SU-DHL-6 (cell line): ENCODE results near the gene BMP10.

Experiments used
- H2AFZ ChIP-seq: fragments of 200-600 bp; sonication (generic); 2 replicates; pipeline ENCODE4 v1.6.1; 2014; ENCODE audit warnings: low read depth, mild to moderate bottlenecking, moderate library complexity, mixed read lengths, antibody characterized with exemption, low read length; ENCODE audit not compliant: severe bottlenecking
- H3F3A ChIP-seq: fragments of 200-600 bp; shearing (Covaris generic); 2 replicates; pipeline ENCODE4 v1.6.0; 2016; ENCODE audit warnings: antibody characterized with exemption, mild to moderate bottlenecking; ENCODE audit not compliant: insufficient read depth
- H3K27ac ChIP-seq: fragments of 200-600 bp; sonication (generic); 2 replicates; pipeline ENCODE4 v1.5.1; 2016; ENCODE audit warnings: low read depth, mild to moderate bottlenecking, low read length, moderate library complexity, mixed read lengths
- H3K27me3 ChIP-seq: fragments of 200-600 bp; sonication (generic), shearing (Covaris generic); 2 replicates; pipeline ENCODE4 v1.6.0; 2014; ENCODE audit warnings: mild to moderate bottlenecking, low read length
- H3K36me3 ChIP-seq: fragments of 200-600 bp; sonication (generic); 2 replicates; pipeline ENCODE4 v1.6.1; 2014; ENCODE audit warnings: mild to moderate bottlenecking, low read length, mixed read lengths
- H3K4me2 ChIP-seq: fragments of 300-600, 200-600 bp; shearing (Covaris generic), sonication (generic); 2 replicates; pipeline ENCODE4 v1.6.0; 2014; ENCODE audit warnings: low read length, low read depth, mild to moderate bottlenecking; ENCODE audit not compliant: poor library complexity, severe bottlenecking
- H3K4me3 ChIP-seq: fragments of 200-600 bp; sonication (generic); 2 replicates; pipeline ENCODE4 v1.5.1; 2014; ENCODE audit warnings: antibody characterized with exemption, low read length, mild to moderate bottlenecking, mixed read lengths; ENCODE audit not compliant: insufficient read depth, poor library complexity, severe bottlenecking
- H3K79me2 ChIP-seq: fragments of 200-600 bp; sonication (generic); 2 replicates; pipeline ENCODE4 v1.6.1; 2014; ENCODE audit warnings: mild to moderate bottlenecking, low read length, moderate library complexity; ENCODE audit not compliant: insufficient read depth
- H3K9ac ChIP-seq: fragments of 200-600 bp; sonication (generic); 2 replicates; pipeline ENCODE4 v1.7.0; 2014; ENCODE audit warnings: mild to moderate bottlenecking, low read length
- H3K9me2 ChIP-seq: fragments of 200-600 bp; sonication (generic); replicated peaks from 2 replicates; pipeline ENCODE4 v1.6.1; 2014; ENCODE audit warnings: low read length; ENCODE audit not compliant: insufficient read depth
- H3K9me3 ChIP-seq: fragments of 200-600 bp; sonication (generic); 2 replicates; pipeline ENCODE4 v1.6.1; 2014; ENCODE audit warnings: low read length, mixed read lengths; ENCODE audit not compliant: insufficient read depth
- H4K20me1 ChIP-seq: fragments of 200-600 bp; sonication (generic); 2 replicates; pipeline ENCODE4 v1.6.1; 2014; ENCODE audit warnings: low read depth, mild to moderate bottlenecking, antibody characterized with exemption, low read length, moderate library complexity, mixed read lengths
- EZH2phosphoT487 ChIP-seq: fragments of 200-600 bp; sonication (generic), shearing (Covaris generic); conservative IDR thresholded peaks from 2 replicates; pipeline ENCODE4 v1.6.1; 2018; ENCODE audit warnings: mild to moderate bottlenecking, antibody characterized with exemption, low read length, moderate library complexity, mixed read lengths
- TF ChIP-seq, protein P1 (sequence below): fragments of 200-600 bp; sonication (generic); IDR thresholded peaks from one replicate; pipeline ENCODE4 v1.5.1; 2017; ENCODE audit warnings: antibody characterized with exemption, mild to moderate bottlenecking, low read length, moderate library complexity; ENCODE audit not compliant: insufficient read depth, poor library complexity, severe bottlenecking

BMP10 gene

DNA sequence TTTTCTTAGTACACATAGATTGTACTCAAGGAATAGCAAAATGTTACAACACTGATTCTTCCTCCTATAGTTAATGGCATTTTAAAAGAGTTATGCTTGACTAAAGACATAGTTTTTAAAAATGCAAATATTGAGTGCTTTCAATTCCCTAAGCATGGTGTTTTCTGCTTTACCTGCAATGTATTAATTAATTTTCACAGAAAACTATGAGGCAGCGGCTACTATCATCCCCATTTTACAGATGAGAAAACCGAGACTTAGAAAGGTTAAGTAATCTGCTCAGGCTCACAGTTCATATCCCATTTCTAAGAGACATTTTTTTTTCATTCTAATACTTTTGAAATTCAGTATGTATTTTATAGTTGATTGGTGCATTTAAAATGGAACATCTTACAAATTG, 38.0 kb downstream of the BMP10 start:
- Histone ChIP-seq H3K9ac (no peak overlapping the region), H3K4me2 (no peak overlapping the region), H3K4me3 (no peak overlapping the region), H2AFZ (no peak overlapping the region), H3K79me2 (no peaks in the 10 kb centered on the region), H3K9me3 (no peaks in the 10 kb centered on the region), H4K20me1 (no peaks in the 10 kb centered on the region), H3K27me3 (no peaks in the 10 kb centered on the region), H3K27ac (no peak overlapping the region), H3K9me2 (no peaks in the 10 kb centered on the region), H3K36me3 (no peaks in the 10 kb centered on the region), H3F3A (peaks cover 3% of the 10 kb centered on the region; the same call in 1 of the 2 replicates)
- TF ChIP-seq, protein P1, sequence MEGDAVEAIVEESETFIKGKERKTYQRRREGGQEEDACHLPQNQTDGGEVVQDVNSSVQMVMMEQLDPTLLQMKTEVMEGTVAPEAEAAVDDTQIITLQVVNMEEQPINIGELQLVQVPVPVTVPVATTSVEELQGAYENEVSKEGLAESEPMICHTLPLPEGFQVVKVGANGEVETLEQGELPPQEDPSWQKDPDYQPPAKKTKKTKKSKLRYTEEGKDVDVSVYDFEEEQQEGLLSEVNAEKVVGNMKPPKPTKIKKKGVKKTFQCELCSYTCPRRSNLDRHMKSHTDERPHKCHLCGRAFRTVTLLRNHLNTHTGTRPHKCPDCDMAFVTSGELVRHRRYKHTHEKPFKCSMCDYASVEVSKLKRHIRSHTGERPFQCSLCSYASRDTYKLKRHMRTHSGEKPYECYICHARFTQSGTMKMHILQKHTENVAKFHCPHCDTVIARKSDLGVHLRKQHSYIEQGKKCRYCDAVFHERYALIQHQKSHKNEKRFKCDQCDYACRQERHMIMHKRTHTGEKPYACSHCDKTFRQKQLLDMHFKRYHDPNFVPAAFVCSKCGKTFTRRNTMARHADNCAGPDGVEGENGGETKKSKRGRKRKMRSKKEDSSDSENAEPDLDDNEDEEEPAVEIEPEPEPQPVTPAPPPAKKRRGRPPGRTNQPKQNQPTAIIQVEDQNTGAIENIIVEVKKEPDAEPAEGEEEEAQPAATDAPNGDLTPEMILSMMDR, result no peak
- no peak for TF ChIP-seq EZH2phosphoT487

DNA sequence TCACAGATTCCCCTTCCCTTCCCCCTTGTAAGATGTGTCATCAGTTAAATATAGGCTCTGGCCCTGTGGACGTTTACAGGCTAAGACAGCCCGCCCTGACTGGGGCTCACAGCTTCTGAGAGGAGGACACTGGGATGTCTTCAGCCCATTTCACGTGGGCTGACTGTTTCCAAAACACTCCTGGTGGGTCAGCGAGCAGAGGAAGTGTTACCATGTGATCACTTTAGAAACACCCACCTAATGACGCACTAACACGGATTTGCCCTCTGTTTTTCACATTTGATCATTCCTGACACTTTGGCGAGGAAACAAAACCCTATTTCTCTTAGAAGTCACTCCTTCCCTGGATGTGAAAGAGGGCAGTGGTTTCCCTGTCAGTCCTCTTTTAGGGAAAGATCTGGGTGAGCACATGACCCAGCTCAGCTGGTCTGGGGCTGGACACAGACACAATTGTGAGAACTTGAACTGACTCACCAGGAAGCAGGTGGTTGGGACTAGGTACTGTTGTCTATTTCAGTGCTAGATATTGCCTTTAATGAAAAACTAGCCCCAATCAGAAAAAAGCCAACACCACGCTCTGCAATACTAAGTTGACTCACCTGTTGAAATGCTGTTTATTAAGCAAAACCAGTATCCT, 38.8 kb downstream of the BMP10 start:
- no peak for TF ChIP-seq EZH2phosphoT487
- TF ChIP-seq, protein P1, result no peak
- Histone ChIP-seq H3K27me3 (no peaks in the 10 kb centered on the region), H4K20me1 (no peaks in the 10 kb centered on the region), H3K9me2 (no peaks in the 10 kb centered on the region), H3K79me2 (no peaks in the 10 kb centered on the region), H3F3A (no peaks in the 10 kb centered on the region; the same call in none of the 2 replicates), H3K9me3 (no peaks in the 10 kb centered on the region), H3K27ac (no peak overlapping the region), H3K4me3 (no peak overlapping the region), H3K9ac (no peak overlapping the region), H3K4me2 (no peak overlapping the region), H2AFZ (peak overlapping the region; percentile 60), H3K36me3 (no peaks in the 10 kb centered on the region)

DNA sequence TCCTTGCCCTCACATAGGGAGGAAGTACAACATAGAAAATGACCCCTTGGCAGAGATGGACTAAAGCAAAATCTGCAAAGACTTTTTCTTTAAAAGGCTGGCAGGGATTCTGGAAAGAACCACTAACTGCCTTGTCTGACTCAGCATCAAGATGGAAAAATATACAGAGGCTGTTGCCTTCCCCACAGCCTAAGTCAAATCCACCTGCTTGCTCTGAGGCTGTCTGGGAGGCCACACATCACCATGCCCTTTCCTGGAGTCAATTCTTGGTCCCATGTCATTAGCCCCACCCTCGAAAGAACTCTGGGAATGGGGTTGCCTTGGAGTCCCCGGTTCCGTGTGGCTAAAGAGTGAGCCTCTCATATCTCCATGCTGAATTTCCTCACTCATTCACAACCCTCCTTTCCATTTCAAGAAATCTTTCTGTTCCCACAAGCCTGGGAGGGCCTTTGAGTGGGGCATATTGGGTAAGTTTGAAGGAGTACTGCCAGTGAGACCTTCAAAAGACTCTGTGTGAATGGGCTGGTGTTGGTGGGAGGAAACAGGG, 39.4 kb downstream of the BMP10 start:
- no peaks in the 10 kb centered on the region for H3K27me3 ChIP-seq
- H3K9me2 ChIP-seq, result no peaks in the 10 kb centered on the region
- H3K36me3 ChIP-seq, result no peaks in the 10 kb centered on the region
- TF ChIP-seq EZH2phosphoT487, result no peak
- TF ChIP-seq, protein P1, result no peak
- no peaks in the 10 kb centered on the region for H3K79me2 ChIP-seq
- H2AFZ ChIP-seq, result peak overlapping the region; percentile 60
- no peak overlapping the region for H3K4me2 ChIP-seq
- H3K4me3 ChIP-seq, result no peak overlapping the region
- H3K9ac ChIP-seq, result no peak overlapping the region
- H3K27ac ChIP-seq, result no peak overlapping the region
- no peaks in the 10 kb centered on the region for H4K20me1 ChIP-seq
- H3K9me3 ChIP-seq, result no peaks in the 10 kb centered on the region
- H3F3A ChIP-seq, result no peaks in the 10 kb centered on the region; the same call in none of the 2 replicates
